Ovary (tissue), 3 donors: Measurements from ENCODE around the gene ZNF92.

Experiments used
- CTCF ChIP-seq, 3 donors: fragments of 450-650 bp in 2 of 3; fragments of 200-600 bp in 1 of 3; IDR thresholded peaks; one replicate each; pipeline versions ENCODE4 v1.5.1 to v1.8.0; 2016 to 2022; ENCODE audit warnings: antibody characterized with exemption in 3 of 3, mild to moderate bottlenecking in 1 of 3
- EP300 ChIP-seq: sonication (generic); formaldehyde crosslinking; IDR thresholded peaks from one replicate; pipeline ENCODE4 v1.6.1; 2017; ENCODE audit warnings: antibody characterized with exemption
- POLR2A ChIP-seq: fragments of 450-650 bp; IDR thresholded peaks from one replicate; pipeline ENCODE4 v1.6.1; 2017; ENCODE audit warnings: antibody characterized with exemption, mild to moderate bottlenecking, moderate library complexity
- donor health status: DM: no; HTN: no; CAD: no.

DNA sequence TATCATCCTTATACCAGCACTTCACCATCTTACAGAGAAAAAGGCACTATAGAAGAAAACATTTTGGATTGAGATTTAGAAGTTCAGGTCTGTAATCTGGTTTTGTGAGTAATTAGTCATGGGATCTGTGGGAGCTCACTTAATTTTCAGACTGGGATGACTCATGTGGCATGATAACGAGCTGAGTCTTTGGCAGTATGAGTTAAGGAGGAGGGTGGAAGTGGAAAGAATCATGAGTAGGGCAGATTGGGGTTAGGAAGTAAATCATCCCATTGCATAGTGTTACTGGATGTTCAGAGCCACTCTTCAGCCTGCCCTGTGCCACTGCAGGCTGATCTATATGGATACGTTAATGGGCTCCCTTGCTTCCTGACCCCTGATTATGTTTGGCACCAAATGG, 64.9 kb downstream of the ZNF92 start:
- TF ChIP-seq CTCF (IDR thresholded peaks at IDR 0.05) (no peak), POLR2A (no peak), EP300 (no peak)
